NCI-H128 (cell line): ENCODE data around the gene PODN.
A peak's percentile ranks its signal among the peaks of the same experiment; 100 is the strongest.

Experiments
- DNase-seq: peaks from one replicate; lab custom pipeline; 2025; ENCODE audit not compliant: unreplicated experiment; lab: John Stamatoyannopoulos, UW

The PODN gene

DNA sequence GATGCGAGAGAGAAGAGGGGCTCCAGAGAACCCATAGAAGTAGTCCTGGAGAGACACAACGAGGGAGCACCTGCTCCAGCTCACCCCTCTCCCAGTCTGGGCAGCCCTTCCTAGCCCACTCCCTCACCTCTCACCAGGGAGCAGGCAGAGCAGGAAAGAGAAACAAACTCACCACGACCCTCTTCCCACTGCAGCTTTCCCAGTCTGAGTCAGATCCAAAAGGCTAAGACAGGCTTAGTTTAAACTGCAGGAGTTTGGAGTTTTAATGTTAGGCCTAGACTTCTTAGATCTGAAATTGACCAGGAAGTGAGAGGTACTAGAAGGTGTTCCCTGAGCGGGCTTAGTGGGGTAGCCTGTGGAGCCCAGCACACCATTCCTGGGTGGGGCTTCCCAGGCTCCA, 50.8 kb downstream of the PODN start:
- no peak for DNase-seq

DNA sequence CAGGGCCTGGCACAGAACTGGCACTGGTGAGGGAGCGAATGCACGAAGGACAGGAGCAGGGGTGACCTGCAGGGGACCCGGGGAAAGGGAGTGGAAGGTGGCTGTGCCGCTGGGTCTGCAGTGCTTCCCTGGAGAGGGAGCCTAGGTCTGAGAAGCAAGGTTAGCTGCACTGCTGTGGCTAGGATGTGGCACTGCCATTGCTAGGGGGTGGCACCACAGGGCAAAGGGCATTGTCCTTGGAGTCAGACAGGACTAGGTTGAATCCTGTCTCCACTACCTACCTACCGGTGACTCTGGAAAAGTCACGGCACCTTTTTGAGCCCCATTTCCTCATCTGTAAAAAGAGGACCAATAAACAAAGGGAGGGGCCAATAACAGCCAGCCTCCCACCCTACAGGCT, 52.1 kb downstream of the PODN start:
- no peak for DNase-seq

- DNase-seq = no peak
Measured at GRCh38 chr1:53114581-53115400, 52.8 kb downstream of the PODN start.

DNA sequence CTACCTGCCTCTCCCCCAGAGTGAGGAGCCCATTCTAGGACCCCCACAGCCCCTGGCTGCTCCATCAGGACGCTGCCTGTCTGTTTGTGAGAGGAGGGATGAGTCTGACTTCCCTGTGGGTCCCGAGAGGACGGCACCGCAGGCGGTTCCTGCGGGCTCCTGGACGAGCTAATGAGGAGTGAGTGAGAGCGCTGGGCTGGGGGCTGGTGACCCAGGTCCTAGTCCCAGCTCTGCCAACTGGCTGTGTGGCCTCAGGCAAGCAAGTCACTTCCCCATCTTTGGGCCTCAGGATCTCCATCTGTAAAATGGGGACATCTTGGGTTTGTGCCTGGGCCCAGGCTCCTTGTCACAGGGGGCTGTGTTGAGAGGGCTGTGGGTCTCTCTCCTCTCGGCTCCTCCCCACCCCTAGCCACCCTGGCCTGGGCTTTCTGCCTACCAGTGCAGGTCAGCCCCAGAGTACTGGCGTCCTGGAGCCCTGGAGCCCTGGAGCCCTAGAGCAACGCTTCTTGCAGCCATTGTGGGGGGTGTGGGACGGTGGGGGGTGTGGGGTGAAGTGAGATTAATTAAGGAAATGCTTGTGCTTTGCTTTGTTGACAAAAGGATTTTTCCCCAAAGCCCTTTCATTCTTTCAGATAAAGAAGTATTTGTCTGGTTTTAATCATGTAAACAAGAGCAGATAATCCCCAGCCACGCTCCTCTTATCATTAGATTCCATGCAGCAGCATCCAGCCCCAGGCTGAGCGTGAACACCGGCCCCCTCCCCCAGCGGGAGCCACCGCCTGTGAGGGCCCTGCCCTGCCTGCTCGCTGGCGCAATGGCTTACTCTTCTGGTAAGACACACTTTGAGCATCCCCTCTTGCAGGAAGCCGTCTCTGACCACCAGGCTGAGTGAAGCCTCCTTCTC, 53.6 kb downstream of the PODN start:
- no peak for DNase-seq

DNA sequence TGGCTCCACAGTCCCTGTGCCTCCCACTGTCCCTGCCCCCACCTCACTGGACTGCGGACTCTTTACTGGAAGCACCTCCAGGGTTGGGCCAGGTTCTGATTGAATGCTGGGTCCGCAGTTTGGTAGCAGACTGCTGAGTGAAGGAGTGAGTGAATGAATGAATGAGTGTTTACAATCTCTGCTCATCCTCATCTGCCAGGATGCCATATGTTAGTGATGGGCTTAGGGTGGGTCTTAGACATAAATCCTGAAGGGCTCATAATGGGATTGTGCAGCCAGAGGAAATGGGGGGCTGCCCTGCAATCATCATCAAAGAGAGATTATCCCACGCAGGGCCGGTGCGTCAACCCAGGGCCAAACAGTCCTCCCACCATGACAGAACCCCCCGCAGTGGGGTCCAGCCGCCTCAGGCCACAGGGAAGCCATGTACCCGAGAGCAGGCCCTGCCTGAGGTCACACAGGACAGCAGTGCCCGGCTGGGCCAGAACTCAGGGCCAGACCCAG, 54.3 kb downstream of the PODN start:
- no peak for DNase-seq

GRCh38 chr1:53116933-53117600, 55.1 kb downstream of the PODN start:
- DNase-seq = no peak

DNA sequence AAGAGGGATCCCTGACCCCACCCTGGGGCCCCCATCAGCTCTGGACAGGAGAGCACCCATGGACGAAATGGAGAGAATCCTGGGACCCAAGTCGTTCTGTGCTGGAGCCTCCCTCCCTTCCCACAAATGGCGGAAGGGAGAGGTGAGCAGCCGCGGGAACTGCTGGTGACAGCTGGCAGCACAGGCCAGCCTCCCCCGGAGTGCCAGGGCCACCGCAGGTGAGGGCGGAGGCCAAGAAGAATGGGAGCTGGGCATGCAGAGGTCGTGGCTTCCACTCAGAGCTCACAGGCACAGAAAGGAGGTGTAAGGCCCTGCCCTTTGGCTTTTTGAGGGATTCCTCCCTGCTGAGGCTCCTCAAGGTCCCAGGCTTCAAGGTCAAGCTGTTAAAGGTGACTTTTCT, 55.8 kb downstream of the PODN start:
- DNase-seq = no peak

DNA sequence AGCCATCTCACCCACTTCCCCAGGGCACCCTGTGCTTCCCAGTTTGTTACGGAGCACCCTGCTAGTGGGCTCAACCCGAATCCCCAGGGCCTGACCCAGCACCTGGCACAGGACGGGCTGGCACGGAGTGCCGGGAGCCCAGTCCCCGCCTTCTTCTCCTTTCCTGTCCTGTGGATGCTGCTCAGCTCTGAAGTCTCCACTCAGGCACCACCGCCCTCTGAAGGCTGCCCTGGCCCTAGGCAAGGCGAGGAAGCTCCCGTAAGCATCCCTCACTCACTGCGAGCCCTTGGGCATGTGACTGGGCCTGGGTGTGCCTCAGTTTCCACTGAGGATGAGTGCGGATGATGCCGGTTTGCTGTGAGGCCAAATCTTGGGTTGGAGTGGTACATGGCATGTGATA, 58.6 kb downstream of the PODN start:
- no peak for DNase-seq

- DNase-seq = peak; percentile 42
Measured at GRCh38 chr1:53121319-53122172, 59.5 kb downstream of the PODN start.

DNA sequence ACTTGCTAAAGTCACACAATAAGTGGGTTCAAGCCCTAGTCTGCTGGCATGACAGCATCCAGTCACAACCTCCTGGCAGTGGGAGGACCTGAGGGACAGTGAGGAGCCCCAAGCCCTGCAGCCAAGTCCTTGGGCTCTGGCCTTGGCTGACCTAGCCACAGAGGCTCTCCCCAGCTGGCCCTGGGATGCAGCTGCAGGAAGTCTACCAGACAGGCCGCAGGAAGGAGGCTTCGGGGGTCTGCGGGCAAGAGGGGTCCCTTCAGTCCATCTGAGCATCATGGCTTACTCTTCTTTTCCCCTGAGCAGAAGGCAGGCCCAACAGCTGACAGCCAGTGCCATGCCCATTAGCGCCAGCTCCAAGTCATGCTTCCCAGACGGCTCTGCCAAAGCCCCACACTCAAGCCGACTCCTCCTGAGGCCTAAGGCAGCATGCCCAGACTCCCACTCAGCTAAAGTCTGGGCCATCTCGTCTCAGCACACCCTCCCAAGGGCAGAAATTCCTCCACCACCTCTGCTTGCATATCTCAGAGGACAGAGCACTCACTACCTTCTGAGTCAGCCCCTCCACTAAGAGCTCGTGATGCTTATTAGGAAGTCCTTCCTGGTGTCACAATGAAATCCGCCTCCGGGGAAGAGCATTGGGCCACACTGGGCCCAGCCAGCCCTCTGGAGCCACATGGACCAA, 60.3 kb downstream of the PODN start:
- DNase-seq = no peak

DNA sequence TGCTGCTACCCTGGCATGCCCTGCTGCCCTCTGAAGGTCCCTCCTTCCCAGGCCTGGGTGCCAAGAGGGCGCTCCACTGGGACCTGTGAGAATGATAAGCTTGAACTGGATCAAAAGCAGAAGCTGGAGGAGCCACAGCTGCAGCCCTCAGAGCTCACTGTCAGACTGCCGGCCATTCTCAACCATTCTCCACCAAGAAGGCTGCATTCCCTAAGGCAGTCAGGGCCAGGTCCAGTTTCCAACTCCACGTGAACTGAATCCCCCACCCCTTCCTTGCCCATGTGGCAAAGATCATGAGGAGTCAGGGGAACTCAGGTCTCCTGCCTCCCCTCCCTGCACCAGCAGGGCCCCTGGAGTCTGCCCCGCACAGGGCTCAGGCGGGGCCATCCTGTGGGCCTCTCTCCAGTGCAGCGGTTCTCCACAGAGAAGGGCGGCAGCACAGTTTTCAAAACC, 61.0 kb downstream of the PODN start:
- no peak for DNase-seq

GRCh38 chr1:53123453-53124140, 61.6 kb downstream of the PODN start:
- no peak for DNase-seq

DNA sequence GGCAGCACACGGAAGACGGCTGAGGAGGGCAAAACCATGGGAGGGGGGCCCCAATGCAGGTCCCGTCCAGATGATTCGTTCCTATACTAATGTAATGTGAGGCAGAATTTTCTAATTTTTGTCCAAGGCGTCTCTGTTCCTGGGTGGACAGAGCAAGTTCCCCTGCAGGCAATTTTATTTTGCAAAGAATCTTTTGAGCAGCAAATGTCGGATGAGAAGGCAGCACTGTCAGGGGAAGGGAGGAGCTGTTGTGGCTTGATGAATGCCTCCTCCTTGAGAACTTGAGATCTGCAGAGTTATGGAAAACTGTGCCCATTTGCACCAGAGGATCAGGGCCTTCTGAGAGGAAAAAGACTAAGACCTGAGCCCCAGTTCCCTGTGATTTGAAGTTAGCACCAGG, 63.1 kb downstream of the PODN start:
- no peak for DNase-seq

DNA sequence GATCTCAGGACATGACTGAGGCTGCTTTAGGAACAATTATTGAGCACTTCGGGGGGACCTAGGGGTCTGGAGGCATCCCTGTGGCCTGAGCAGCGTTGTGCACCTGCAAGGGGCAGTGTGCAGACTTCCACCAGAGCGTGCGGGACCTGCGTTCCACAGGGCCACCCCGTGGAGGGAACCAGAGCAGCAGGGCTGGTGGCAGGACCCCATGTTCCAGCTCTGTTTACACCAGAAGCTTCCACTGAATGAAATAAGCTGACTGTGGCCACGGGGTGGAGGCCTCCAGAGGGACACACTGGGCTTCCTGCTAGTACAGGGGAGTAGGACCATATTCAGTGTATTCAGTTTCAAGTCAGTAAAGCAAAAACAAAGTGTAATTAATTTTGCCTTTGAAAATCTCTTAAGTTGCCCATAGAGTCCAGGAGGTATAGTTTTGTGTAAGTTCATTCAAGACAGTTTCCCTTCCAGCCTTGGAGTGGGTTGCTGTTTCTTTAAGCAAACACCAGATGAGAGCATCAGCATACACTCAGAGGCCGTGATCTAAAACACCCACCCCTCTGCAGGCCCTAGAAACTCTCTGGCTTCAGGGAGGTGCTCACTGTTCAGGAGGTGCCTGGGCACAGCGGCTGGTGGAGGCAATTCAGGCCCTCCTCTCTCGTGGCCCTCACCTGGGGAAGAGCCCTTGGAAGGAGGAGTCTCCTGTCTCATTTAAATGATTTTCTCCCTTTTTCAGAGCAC, 63.8 kb downstream of the PODN start:
- no peak for DNase-seq

- DNase-seq = no peak
Measured at GRCh38 chr1:53126495-53126894, 64.5 kb downstream of the PODN start.

- no peak for DNase-seq
Measured at GRCh38 chr1:53127546-53127945, 65.5 kb downstream of the PODN start.

DNA sequence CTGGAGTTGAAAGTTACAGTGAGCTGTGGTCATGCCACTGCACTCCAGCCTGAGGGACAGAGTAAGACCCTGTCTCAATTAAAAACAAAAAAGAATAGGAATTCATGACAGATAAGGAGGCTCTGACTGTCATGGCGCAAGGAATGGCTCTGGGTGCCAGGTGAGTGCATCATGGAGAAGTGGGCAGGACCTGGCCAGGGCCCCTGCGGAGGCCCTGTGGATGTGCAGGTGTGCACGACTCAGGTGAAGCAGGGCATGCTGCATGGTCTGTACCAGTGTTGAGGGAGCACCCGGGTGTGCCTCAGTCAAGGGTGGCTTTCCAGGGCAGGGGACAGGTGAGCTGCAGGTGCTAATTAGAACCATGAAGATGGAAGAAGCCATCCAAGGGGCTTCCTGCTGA, 66.4 kb downstream of the PODN start:
- no peak for DNase-seq

DNA sequence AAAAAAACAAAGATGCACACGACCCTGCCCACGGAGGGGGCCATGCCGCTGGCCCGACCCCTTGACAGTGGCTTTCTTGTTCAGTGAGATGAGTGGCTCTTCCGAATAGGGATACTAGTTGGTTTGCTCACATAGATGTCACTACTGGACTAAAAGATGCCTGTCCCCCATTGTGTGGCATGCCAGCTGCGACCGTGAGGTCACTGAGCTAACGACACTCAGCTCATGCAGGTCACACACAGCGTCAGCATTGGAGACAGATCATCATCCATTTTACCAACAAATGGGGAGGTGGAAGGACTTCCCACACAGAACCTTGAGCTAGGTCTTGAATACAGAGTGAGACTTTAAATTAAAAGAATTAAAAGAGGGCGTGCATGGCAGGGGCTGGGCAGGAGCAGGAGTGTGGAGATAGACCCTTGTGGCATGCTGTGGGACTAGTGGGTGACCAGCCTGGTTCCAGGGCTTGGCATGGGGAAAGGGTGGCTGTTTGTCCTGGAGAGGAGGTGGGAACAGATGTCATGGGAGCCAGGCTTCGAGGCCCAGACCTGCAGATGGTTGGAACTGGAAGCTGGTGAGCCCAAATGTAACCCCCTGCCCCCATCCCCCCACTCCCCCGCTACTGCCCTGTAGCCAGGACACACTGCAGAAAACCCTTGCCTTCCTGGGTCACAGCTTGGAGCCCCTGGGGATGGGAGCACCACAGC, 68.0 kb downstream of the PODN start:
- DNase-seq = no peak
